K562 (cell line): ENCODE data around the gene STPG2.

Experiments
- AFF4 ChIP-seq: sonication (generic); formaldehyde crosslinking; IDR thresholded peaks from 2 replicates; pipeline ENCODE4 v1.8.0; 2023; ENCODE audit warnings: mild to moderate bottlenecking, missing genetic modification reagents
- CREM ChIP-seq: IDR thresholded peaks from 2 replicates; pipeline ENCODE4 v1.6.1; 2014; ENCODE audit warnings: antibody characterized with exemption, low read depth
- EGR1 ChIP-seq: fragments of 450-650 bp; conservative IDR thresholded peaks from 2 replicates; pipeline ENCODE4 v1.6.1; 2017; ENCODE audit warnings: mild to moderate bottlenecking
- GTF2F1 ChIP-seq: IDR thresholded peaks from 2 replicates; pipeline ENCODE4 v1.6.1; 2011; ENCODE audit warnings: low read depth, low read length, improper control_type of control experiment
- PHTF2 ChIP-seq: fragments of 250-450 bp; sonication (Bioruptor Pico); IDR thresholded peaks from 2 replicates; pipeline ENCODE4 v1.5.0; 2021; ENCODE audit warnings: mild to moderate bottlenecking
- POLR2A ChIP-seq: fragments of 450-650 bp; conservative IDR thresholded peaks from 2 replicates; pipeline ENCODE4 v1.6.1; 2016
- RAD21 ChIP-seq, 2 experiments: fragments of 250-450 bp in 1 of 2; fragments of 450-650 bp in 1 of 2; sonication (Bioruptor Pico) in 1 of 2; formaldehyde crosslinking in 1 of 2; IDR thresholded peaks in 1 of 2; conservative IDR thresholded peaks in 1 of 2; 2 replicates each; pipeline versions ENCODE4 v1.4.0 to v1.8.0; 2020 to 2022; ENCODE audit warnings: mild to moderate bottlenecking in 2 of 2, moderate library complexity in 1 of 2
- SMC3 ChIP-seq: conservative IDR thresholded peaks from 2 replicates; pipeline ENCODE4 v1.6.1; 2011; ENCODE audit warnings: low read depth, low read length, improper control_type of control experiment; ENCODE audit not compliant: insufficient read depth
- YY1 ChIP-seq, 3 experiments: IDR thresholded peaks; 2 replicates each; pipeline ENCODE4 v1.6.1; 2011; ENCODE audit warnings: low read length in 2 of 3, mild to moderate bottlenecking in 2 of 3, moderate library complexity in 2 of 3, borderline replicate concordance in 1 of 3, control low read depth in 1 of 3, low read depth in 1 of 3; ENCODE audit not compliant: insufficient read depth in 3 of 3, insufficient replicate concordance in 2 of 3, control insufficient read depth in 1 of 3, insufficient read length in 1 of 3; ENCODE audit errors: extremely low read depth in 1 of 3
- ZNF124 ChIP-seq: sonication (generic); formaldehyde crosslinking; IDR thresholded peaks from 2 replicates; pipeline ENCODE4 v1.8.1; 2022; ENCODE audit warnings: missing genetic modification reagents
- ZNF184 ChIP-seq: sonication (generic); formaldehyde crosslinking; IDR thresholded peaks from 2 replicates; pipeline ENCODE4 v1.5.0; 2020; ENCODE audit warnings: missing genetic modification reagents
- TF ChIP-seq, protein P1 (sequence below): fragments of 450-650 bp; formaldehyde crosslinking; IDR thresholded peaks from 2 replicates; pipeline ENCODE4 v1.4.0; 2022; ENCODE audit warnings: missing genetic modification characterization
- TF ChIP-seq, protein P2 (sequence below), 3 experiments: IDR thresholded peaks in 2 of 3; conservative IDR thresholded peaks in 1 of 3; 2 replicates each; pipeline ENCODE4 v1.5.1; 2011 to 2012; ENCODE audit warnings: low read length in 3 of 3, mild to moderate bottlenecking in 3 of 3, control low read depth in 2 of 3, improper control_type of control experiment in 1 of 3, inconsistent platforms in 1 of 3, low read depth in 1 of 3, mixed read lengths in 1 of 3, moderate library complexity in 1 of 3; ENCODE audit not compliant: insufficient read depth in 2 of 3

- TF ChIP-seq ZNF124 (no peak), EGR1 (no peak), SMC3 (no peak), PHTF2 (no peak), ZNF184 (CRISPR knock-in tag) (no peak), POLR2A (no peak), CREM (no peak), YY1 (IDR thresholded peaks at IDR 0.05; ENCODE audit: borderline replicate concordance in 1 of 3, control insufficient read depth in 1 of 3, extremely low read depth in 1 of 3, insufficient read depth in 3 of 3, insufficient read length in 1 of 3, insufficient replicate concordance in 2 of 3, low read depth in 1 of 3, low read length in 2 of 3) (no peak), AFF4 (CRISPR knock-in tag) (no peak), RAD21 (CRISPR knock-in tag; conservative IDR thresholded peaks at IDR 0.05 in 1 of 2, IDR thresholded peaks at IDR 0.05 in 1 of 2) (no peak), GTF2F1 (no peak)
- TF ChIP-seq, protein P1, sequence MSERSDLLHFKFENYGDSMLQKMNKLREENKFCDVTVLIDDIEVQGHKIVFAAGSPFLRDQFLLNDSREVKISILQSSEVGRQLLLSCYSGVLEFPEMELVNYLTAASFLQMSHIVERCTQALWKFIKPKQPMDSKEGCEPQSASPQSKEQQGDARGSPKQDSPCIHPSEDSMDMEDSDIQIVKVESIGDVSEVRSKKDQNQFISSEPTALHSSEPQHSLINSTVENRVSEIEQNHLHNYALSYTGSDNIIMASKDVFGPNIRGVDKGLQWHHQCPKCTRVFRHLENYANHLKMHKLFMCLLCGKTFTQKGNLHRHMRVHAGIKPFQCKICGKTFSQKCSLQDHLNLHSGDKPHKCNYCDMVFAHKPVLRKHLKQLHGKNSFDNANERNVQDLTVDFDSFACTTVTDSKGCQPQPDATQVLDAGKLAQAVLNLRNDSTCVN (CRISPR knock-in tag) = no peak
- TF ChIP-seq, protein P2, sequence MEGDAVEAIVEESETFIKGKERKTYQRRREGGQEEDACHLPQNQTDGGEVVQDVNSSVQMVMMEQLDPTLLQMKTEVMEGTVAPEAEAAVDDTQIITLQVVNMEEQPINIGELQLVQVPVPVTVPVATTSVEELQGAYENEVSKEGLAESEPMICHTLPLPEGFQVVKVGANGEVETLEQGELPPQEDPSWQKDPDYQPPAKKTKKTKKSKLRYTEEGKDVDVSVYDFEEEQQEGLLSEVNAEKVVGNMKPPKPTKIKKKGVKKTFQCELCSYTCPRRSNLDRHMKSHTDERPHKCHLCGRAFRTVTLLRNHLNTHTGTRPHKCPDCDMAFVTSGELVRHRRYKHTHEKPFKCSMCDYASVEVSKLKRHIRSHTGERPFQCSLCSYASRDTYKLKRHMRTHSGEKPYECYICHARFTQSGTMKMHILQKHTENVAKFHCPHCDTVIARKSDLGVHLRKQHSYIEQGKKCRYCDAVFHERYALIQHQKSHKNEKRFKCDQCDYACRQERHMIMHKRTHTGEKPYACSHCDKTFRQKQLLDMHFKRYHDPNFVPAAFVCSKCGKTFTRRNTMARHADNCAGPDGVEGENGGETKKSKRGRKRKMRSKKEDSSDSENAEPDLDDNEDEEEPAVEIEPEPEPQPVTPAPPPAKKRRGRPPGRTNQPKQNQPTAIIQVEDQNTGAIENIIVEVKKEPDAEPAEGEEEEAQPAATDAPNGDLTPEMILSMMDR (IDR thresholded peaks at IDR 0.05 in 2 of 3, conservative IDR thresholded peaks at IDR 0.05 in 1 of 3; ENCODE audit: insufficient read depth in 2 of 3, low read depth in 1 of 3, low read length in 3 of 3) = no peak
These were observed 566.3 kb downstream of the STPG2 start for GRCh38 chr4:97577004-97577403.
